Activated CD4-positive, alpha-beta T cell treated with anti-CD3 and anti-CD28 coated beads, Interleukin-2, Interleukin-6, amounts not matched to agents 100 ng/mL and 50 ng/mL, durations not matched to agents 16 hours and 8 hours (primary cell): Measurements from ENCODE around the gene ENOX1.
"Not testable (repeated sequence)": the region's sequence is repeated elsewhere in the genome, so short reads cannot be mapped to it uniquely, and the experiment has no call there.

Experiments
- DNase-seq: peaks from one replicate; pipeline ENCODE4 v3.0.0-alpha.2; 2020

ENOX1 gene

GRCh38 chr13:43168434-43168833 lies 618.3 kb downstream of the ENOX1 start:
- not testable (repeated sequence) for DNase-seq

GRCh38 chr13:43167731-43168130 lies 619.0 kb downstream of the ENOX1 start:
- DNase-seq, result no peak

GRCh38 chr13:43166644-43167457 lies 619.9 kb downstream of the ENOX1 start:
- no peak for DNase-seq
